WTC11 (cell line): ENCODE data around the gene TBX10. TPM values are rescaled to one million over a fixed set of nuclear protein-coding genes. Genes with fewer than 3 reads are reported as not detected.

ENCODE experiments used
- ATF1 ChIP-seq: sonication (generic); formaldehyde crosslinking; IDR thresholded peaks from 2 replicates; pipeline ENCODE4 v1.8.1; 2023; ENCODE audit warnings: mild to moderate bottlenecking, moderate library complexity, missing genetic modification reagents
- ESRRA ChIP-seq: sonication (generic); formaldehyde crosslinking; IDR thresholded peaks from 2 replicates; pipeline ENCODE4 v1.8.1; 2022; ENCODE audit warnings: mild to moderate bottlenecking, missing genetic modification reagents, borderline replicate concordance
- ETV6 ChIP-seq: sonication (generic); formaldehyde crosslinking; IDR thresholded peaks from 2 replicates; pipeline ENCODE4 v1.8.1; 2022; ENCODE audit warnings: mild to moderate bottlenecking, missing genetic modification reagents
- FOXJ3 ChIP-seq: sonication (generic); formaldehyde crosslinking; IDR thresholded peaks from 2 replicates; pipeline ENCODE4 v1.9.0; 2021; ENCODE audit warnings: missing genetic modification reagents, mild to moderate bottlenecking, borderline replicate concordance
- FOXK1 ChIP-seq: sonication (generic); formaldehyde crosslinking; IDR thresholded peaks from 2 replicates; pipeline ENCODE4 v1.8.0; 2022; ENCODE audit warnings: mild to moderate bottlenecking, moderate library complexity, missing genetic modification reagents
- GABPB1 ChIP-seq: sonication (generic); formaldehyde crosslinking; IDR thresholded peaks from 2 replicates; pipeline ENCODE4 v1.8.1; 2023; ENCODE audit warnings: mild to moderate bottlenecking, missing genetic modification reagents
- IRF2 ChIP-seq: sonication (generic); formaldehyde crosslinking; IDR thresholded peaks from 2 replicates; pipeline ENCODE4 v1.8.0; 2022; ENCODE audit warnings: low read depth, missing genetic modification reagents, borderline replicate concordance
- NFATC4 ChIP-seq: fragments of 250-450 bp; sonication (Bioruptor Pico); IDR thresholded peaks from 2 replicates; pipeline ENCODE4 v1.9.0; 2021; ENCODE audit warnings: mild to moderate bottlenecking
- NR1H2 ChIP-seq: sonication (generic); formaldehyde crosslinking; IDR thresholded peaks from 2 replicates; pipeline ENCODE4 v1.9.0; 2021; ENCODE audit warnings: mild to moderate bottlenecking, moderate library complexity, missing genetic modification reagents
- NR3C1 ChIP-seq: sonication (generic); formaldehyde crosslinking; conservative IDR thresholded peaks from 2 replicates; pipeline ENCODE4 v1.8.1; 2023; ENCODE audit warnings: low read depth, mild to moderate bottlenecking, missing genetic modification reagents
- PRRX2 ChIP-seq: fragments of 250-450 bp; sonication (Bioruptor Pico); IDR thresholded peaks from 2 replicates; pipeline ENCODE4 v1.8.0; 2021; ENCODE audit warnings: mild to moderate bottlenecking
- SMAD3 ChIP-seq: sonication (generic); formaldehyde crosslinking; IDR thresholded peaks from 2 replicates; pipeline ENCODE4 v1.8.0; 2022; ENCODE audit warnings: missing genetic modification reagents, mild to moderate bottlenecking, borderline replicate concordance
- SOX15 ChIP-seq: fragments of 250-450 bp; sonication (Bioruptor Pico); IDR thresholded peaks from 2 replicates; pipeline ENCODE4 v1.9.0; 2021; ENCODE audit warnings: mild to moderate bottlenecking
- TEAD1 ChIP-seq: sonication (generic); formaldehyde crosslinking; IDR thresholded peaks from 2 replicates; pipeline ENCODE4 v1.8.0; 2022; ENCODE audit warnings: mild to moderate bottlenecking, missing genetic modification reagents
- TEAD4 ChIP-seq: sonication (generic); formaldehyde crosslinking; IDR thresholded peaks from 2 replicates; pipeline ENCODE4 v1.8.0; 2022; ENCODE audit warnings: mild to moderate bottlenecking, missing genetic modification reagents
- TP53 ChIP-seq: sonication (generic); formaldehyde crosslinking; IDR thresholded peaks from 2 replicates; pipeline ENCODE4 v1.8.1; 2023; ENCODE audit warnings: mild to moderate bottlenecking, missing genetic modification reagents
- ZNF219 ChIP-seq: sonication (generic); formaldehyde crosslinking; IDR thresholded peaks from 2 replicates; pipeline ENCODE4 v1.8.0; 2023; ENCODE audit warnings: missing genetic modification reagents, mild to moderate bottlenecking, borderline replicate concordance
- ZNF317 ChIP-seq: sonication (generic); formaldehyde crosslinking; IDR thresholded peaks from 2 replicates; pipeline ENCODE4 v1.8.1; 2023; ENCODE audit warnings: low read depth, mild to moderate bottlenecking, moderate library complexity, missing genetic modification reagents, borderline replicate concordance
- ZNF416 ChIP-seq: fragments of 250-450 bp; sonication (Bioruptor Pico); IDR thresholded peaks from 2 replicates; pipeline ENCODE4 v1.9.0; 2021; ENCODE audit warnings: mild to moderate bottlenecking, inconsistent platforms
- total RNA-seq: library from RNA; stranded (reverse); gene quantifications from 3 replicates; pipeline ENCODE4 v1.2.3, GENCODE V29; 2021
- TF ChIP-seq, protein P1 (sequence below): fragments of 250-450 bp; sonication (Bioruptor Pico); IDR thresholded peaks from 2 replicates; pipeline ENCODE4 v1.9.0; 2021; ENCODE audit warnings: mild to moderate bottlenecking
- TF ChIP-seq, protein P2 (sequence below): fragments of 250-450 bp; sonication (Bioruptor Pico); IDR thresholded peaks from 2 replicates; pipeline ENCODE4 v1.9.0; 2021; ENCODE audit warnings: moderate library complexity, mild to moderate bottlenecking, inconsistent platforms, borderline replicate concordance
- TF ChIP-seq, protein P3 (sequence below): sonication (generic); formaldehyde crosslinking; IDR thresholded peaks from 2 replicates; pipeline ENCODE4 v1.8.0; 2023; ENCODE audit warnings: missing genetic modification reagents
- TF ChIP-seq, protein P4 (sequence below): sonication (generic); formaldehyde crosslinking; IDR thresholded peaks from 2 replicates; pipeline ENCODE4 v1.8.1; 2023; ENCODE audit warnings: mild to moderate bottlenecking, moderate library complexity, missing genetic modification reagents
- TF ChIP-seq, protein P5 (sequence below): sonication (generic); formaldehyde crosslinking; IDR thresholded peaks from 2 replicates; pipeline ENCODE4 v1.8.0; 2022; ENCODE audit warnings: mild to moderate bottlenecking, missing genetic modification reagents
- TF ChIP-seq, protein P6 (sequence below): sonication (generic); formaldehyde crosslinking; conservative IDR thresholded peaks from 2 replicates; pipeline ENCODE4 v1.8.1; 2022; ENCODE audit warnings: mild to moderate bottlenecking, missing genetic modification reagents
- TF ChIP-seq, protein P7 (sequence below): fragments of 250-450 bp; sonication (Bioruptor Pico); IDR thresholded peaks from 2 replicates; pipeline ENCODE4 v1.8.0; 2021; ENCODE audit warnings: mild to moderate bottlenecking
- TF ChIP-seq, protein P8 (sequence below): sonication (generic); formaldehyde crosslinking; IDR thresholded peaks from 2 replicates; pipeline ENCODE4 v1.8.0; 2023; ENCODE audit warnings: mild to moderate bottlenecking, missing genetic modification reagents
- TF ChIP-seq, protein P9 (sequence below): sonication (generic); formaldehyde crosslinking; IDR thresholded peaks from 2 replicates; pipeline ENCODE4 v1.8.1; 2023; ENCODE audit warnings: mild to moderate bottlenecking, missing genetic modification reagents, moderate library complexity

Gene TBX10
- total RNA-seq, 1 experiment from 2014 or later: not detected

DNA sequence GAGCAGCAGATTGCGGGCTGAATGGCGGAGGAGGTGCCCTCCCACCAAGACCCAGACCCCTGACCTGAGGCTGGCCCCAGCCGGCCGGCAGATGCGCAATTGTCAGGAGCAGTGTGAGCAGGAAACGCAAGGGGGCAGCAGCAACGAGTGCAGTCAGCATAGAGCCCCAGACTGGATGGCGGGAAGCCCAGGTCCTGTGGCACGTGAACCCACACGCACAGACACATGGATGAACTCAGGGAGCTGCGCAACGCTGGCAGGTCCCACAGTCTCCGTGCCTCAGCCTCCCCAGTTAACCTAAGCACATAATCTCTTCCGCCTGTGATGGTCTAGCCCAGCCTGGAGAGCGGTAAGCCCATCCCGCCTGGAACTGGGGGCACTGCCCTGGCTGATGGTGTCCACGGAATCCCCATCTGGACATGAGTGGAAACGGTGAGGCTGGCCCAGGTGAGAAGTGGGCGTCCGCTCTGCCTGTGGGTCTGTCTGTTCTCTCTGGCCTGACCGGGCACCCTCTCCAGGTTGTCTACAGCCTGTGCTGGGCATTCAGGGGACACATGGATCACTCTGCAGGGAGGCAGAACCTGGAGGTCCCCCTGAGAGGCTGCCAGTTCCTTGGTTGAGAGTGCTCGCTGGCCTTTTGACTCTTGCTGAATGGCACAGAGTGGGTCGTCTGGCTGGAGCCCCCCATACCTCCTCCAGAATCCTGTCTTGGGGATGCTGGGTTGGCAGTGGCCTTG, 626 bp upstream of the TBX10 start (continued):
- TF ChIP-seq, protein P1, sequence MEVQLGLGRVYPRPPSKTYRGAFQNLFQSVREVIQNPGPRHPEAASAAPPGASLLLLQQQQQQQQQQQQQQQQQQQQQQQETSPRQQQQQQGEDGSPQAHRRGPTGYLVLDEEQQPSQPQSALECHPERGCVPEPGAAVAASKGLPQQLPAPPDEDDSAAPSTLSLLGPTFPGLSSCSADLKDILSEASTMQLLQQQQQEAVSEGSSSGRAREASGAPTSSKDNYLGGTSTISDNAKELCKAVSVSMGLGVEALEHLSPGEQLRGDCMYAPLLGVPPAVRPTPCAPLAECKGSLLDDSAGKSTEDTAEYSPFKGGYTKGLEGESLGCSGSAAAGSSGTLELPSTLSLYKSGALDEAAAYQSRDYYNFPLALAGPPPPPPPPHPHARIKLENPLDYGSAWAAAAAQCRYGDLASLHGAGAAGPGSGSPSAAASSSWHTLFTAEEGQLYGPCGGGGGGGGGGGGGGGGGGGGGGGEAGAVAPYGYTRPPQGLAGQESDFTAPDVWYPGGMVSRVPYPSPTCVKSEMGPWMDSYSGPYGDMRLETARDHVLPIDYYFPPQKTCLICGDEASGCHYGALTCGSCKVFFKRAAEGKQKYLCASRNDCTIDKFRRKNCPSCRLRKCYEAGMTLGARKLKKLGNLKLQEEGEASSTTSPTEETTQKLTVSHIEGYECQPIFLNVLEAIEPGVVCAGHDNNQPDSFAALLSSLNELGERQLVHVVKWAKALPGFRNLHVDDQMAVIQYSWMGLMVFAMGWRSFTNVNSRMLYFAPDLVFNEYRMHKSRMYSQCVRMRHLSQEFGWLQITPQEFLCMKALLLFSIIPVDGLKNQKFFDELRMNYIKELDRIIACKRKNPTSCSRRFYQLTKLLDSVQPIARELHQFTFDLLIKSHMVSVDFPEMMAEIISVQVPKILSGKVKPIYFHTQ (CRISPR knock-in tag): no peak
- no peak for TF ChIP-seq SOX15 (CRISPR knock-in tag)
- TF ChIP-seq, protein P2, sequence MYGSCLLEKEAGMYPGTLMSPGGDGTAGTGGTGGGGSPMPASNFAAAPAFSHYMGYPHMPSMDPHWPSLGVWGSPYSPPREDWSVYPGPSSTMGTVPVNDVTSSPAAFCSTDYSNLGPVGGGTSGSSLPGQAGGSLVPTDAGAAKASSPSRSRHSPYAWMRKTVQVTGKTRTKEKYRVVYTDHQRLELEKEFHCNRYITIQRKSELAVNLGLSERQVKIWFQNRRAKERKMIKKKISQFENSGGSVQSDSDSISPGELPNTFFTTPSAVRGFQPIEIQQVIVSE: no peak
- TF ChIP-seq, protein P3, sequence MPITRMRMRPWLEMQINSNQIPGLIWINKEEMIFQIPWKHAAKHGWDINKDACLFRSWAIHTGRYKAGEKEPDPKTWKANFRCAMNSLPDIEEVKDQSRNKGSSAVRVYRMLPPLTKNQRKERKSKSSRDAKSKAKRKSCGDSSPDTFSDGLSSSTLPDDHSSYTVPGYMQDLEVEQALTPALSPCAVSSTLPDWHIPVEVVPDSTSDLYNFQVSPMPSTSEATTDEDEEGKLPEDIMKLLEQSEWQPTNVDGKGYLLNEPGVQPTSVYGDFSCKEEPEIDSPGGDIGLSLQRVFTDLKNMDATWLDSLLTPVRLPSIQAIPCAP (CRISPR knock-in tag): peak; percentile 94
- peak; percentile 85 for TF ChIP-seq ETV6 (CRISPR knock-in tag)
- peak; percentile 93 for TF ChIP-seq TP53 (CRISPR knock-in tag)
- TF ChIP-seq IRF2: 0 out of 2 replicates have a peak, but pooled peaks have one; percentile 69
- TF ChIP-seq ESRRA (CRISPR knock-in tag): peak; percentile 95
- TF ChIP-seq, protein P4, sequence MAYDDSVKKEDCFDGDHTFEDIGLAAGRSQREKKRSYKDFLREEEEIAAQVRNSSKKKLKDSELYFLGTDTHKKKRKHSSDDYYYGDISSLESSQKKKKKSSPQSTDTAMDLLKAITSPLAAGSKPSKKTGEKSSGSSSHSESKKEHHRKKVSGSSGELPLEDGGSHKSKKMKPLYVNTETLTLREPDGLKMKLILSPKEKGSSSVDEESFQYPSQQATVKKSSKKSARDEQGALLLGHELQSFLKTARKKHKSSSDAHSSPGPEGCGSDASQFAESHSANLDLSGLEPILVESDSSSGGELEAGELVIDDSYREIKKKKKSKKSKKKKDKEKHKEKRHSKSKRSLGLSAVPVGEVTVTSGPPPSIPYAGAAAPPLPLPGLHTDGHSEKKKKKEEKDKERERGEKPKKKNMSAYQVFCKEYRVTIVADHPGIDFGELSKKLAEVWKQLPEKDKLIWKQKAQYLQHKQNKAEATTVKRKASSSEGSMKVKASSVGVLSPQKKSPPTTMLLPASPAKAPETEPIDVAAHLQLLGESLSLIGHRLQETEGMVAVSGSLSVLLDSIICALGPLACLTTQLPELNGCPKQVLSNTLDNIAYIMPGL: no peak
- TF ChIP-seq FOXK1: peak; percentile 86
- TF ChIP-seq, protein P5, sequence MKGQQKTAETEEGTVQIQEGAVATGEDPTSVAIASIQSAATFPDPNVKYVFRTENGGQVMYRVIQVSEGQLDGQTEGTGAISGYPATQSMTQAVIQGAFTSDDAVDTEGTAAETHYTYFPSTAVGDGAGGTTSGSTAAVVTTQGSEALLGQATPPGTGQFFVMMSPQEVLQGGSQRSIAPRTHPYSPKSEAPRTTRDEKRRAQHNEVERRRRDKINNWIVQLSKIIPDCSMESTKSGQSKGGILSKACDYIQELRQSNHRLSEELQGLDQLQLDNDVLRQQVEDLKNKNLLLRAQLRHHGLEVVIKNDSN (CRISPR knock-in tag): peak; percentile 79
- TF ChIP-seq ZNF219 (CRISPR knock-in tag): peak; percentile 93
- no peak for TF ChIP-seq NFATC4 (CRISPR knock-in tag)
- no peak for TF ChIP-seq ZNF416 (CRISPR knock-in tag)
- no peak for TF ChIP-seq GABPB1 (CRISPR knock-in tag)
- TF ChIP-seq NR1H2 (CRISPR knock-in tag): no peak
- TF ChIP-seq, protein P6, sequence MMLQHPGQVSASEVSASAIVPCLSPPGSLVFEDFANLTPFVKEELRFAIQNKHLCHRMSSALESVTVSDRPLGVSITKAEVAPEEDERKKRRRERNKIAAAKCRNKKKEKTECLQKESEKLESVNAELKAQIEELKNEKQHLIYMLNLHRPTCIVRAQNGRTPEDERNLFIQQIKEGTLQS: peak; percentile 92
- TF ChIP-seq, protein P7, sequence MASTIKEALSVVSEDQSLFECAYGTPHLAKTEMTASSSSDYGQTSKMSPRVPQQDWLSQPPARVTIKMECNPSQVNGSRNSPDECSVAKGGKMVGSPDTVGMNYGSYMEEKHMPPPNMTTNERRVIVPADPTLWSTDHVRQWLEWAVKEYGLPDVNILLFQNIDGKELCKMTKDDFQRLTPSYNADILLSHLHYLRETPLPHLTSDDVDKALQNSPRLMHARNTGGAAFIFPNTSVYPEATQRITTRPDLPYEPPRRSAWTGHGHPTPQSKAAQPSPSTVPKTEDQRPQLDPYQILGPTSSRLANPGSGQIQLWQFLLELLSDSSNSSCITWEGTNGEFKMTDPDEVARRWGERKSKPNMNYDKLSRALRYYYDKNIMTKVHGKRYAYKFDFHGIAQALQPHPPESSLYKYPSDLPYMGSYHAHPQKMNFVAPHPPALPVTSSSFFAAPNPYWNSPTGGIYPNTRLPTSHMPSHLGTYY (CRISPR knock-in tag): no peak
- no peak for TF ChIP-seq PRRX2 (CRISPR knock-in tag)
- peak; percentile 98 for TF ChIP-seq TEAD1 (CRISPR knock-in tag)
- 0 out of 2 replicates have a peak, but pooled peaks have one; percentile 28 for TF ChIP-seq ZNF317
- no peak for TF ChIP-seq FOXJ3
- peak; percentile 99 for TF ChIP-seq SMAD3 (CRISPR knock-in tag)
- TF ChIP-seq ATF1 (CRISPR knock-in tag): no peak
- TF ChIP-seq, protein P8, sequence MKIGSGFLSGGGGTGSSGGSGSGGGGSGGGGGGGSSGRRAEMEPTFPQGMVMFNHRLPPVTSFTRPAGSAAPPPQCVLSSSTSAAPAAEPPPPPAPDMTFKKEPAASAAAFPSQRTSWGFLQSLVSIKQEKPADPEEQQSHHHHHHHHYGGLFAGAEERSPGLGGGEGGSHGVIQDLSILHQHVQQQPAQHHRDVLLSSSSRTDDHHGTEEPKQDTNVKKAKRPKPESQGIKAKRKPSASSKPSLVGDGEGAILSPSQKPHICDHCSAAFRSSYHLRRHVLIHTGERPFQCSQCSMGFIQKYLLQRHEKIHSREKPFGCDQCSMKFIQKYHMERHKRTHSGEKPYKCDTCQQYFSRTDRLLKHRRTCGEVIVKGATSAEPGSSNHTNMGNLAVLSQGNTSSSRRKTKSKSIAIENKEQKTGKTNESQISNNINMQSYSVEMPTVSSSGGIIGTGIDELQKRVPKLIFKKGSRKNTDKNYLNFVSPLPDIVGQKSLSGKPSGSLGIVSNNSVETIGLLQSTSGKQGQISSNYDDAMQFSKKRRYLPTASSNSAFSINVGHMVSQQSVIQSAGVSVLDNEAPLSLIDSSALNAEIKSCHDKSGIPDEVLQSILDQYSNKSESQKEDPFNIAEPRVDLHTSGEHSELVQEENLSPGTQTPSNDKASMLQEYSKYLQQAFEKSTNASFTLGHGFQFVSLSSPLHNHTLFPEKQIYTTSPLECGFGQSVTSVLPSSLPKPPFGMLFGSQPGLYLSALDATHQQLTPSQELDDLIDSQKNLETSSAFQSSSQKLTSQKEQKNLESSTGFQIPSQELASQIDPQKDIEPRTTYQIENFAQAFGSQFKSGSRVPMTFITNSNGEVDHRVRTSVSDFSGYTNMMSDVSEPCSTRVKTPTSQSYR: no peak; the same call in 1 of the 2 replicates
- TF ChIP-seq, protein P9, sequence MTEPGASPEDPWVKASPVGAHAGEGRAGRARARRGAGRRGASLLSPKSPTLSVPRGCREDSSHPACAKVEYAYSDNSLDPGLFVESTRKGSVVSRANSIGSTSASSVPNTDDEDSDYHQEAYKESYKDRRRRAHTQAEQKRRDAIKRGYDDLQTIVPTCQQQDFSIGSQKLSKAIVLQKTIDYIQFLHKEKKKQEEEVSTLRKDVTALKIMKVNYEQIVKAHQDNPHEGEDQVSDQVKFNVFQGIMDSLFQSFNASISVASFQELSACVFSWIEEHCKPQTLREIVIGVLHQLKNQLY (CRISPR knock-in tag): no peak
- TF ChIP-seq TEAD4: peak; percentile 94
- no peak for TF ChIP-seq NR3C1
